GM21447 (cell line): ENCODE results near the gene ADGRB3.

Source experiments
- ATAC-seq: cut with Tn5 transposase; IDR thresholded peaks from one replicate; pipeline ENCODE4 v1.9.1; 2021; ENCODE audit not compliant: unreplicated experiment

Gene ADGRB3

GRCh38 chr6:69018906-69019305, 383.8 kb downstream of the ADGRB3 start:
- no peak for ATAC-seq

- ATAC-seq: no peak
These were observed 384.8 kb downstream of the ADGRB3 start for GRCh38 chr6:69019832-69020231.

GRCh38 chr6:69022993-69023392, 387.9 kb downstream of the ADGRB3 start:
- no peak for ATAC-seq

GRCh38 chr6:69026243-69026642, 391.2 kb downstream of the ADGRB3 start:
- ATAC-seq: no peak

GRCh38 chr6:69026715-69027114, 391.6 kb downstream of the ADGRB3 start:
- ATAC-seq: no peak

GRCh38 chr6:69027861-69028260, 392.8 kb downstream of the ADGRB3 start:
- no peak for ATAC-seq

- ATAC-seq: no peak
These were observed 403.8 kb downstream of the ADGRB3 start for GRCh38 chr6:69038841-69039240.

GRCh38 chr6:69042297-69042696, 407.2 kb downstream of the ADGRB3 start:
- no peak for ATAC-seq

- ATAC-seq: no peak
These were observed 409.5 kb downstream of the ADGRB3 start for GRCh38 chr6:69044534-69044933.

GRCh38 chr6:69059413-69059812, 424.3 kb downstream of the ADGRB3 start:
- no peak for ATAC-seq

GRCh38 chr6:69061066-69061465, 426.0 kb downstream of the ADGRB3 start:
- ATAC-seq: no peak

GRCh38 chr6:69063401-69063800, 428.3 kb downstream of the ADGRB3 start:
- ATAC-seq: no peak

- no peak for ATAC-seq
These were observed 429.1 kb downstream of the ADGRB3 start for GRCh38 chr6:69064226-69064625.

- no peak for ATAC-seq
These were observed 434.8 kb downstream of the ADGRB3 start for GRCh38 chr6:69069881-69070280.

- no peak for ATAC-seq
These were observed 437.7 kb downstream of the ADGRB3 start for GRCh38 chr6:69072796-69073195.

GRCh38 chr6:69084746-69085335, 449.8 kb downstream of the ADGRB3 start:
- ATAC-seq: no peak

- no peak for ATAC-seq
These were observed 451.6 kb downstream of the ADGRB3 start for GRCh38 chr6:69086689-69087088.

- no peak for ATAC-seq
These were observed 454.5 kb downstream of the ADGRB3 start for GRCh38 chr6:69089539-69089938.

GRCh38 chr6:69090132-69090531, 455.1 kb downstream of the ADGRB3 start:
- ATAC-seq: no peak

GRCh38 chr6:69096681-69097080, 461.6 kb downstream of the ADGRB3 start:
- no peak for ATAC-seq

GRCh38 chr6:69097948-69098347, 462.9 kb downstream of the ADGRB3 start:
- no peak for ATAC-seq

- ATAC-seq: no peak
These were observed 463.8 kb downstream of the ADGRB3 start for GRCh38 chr6:69098910-69099309.

- ATAC-seq: no peak
These were observed 465.7 kb downstream of the ADGRB3 start for GRCh38 chr6:69100772-69101171.
